Measurements from ENCODE around the gene ALDH7A1.

DNA sequence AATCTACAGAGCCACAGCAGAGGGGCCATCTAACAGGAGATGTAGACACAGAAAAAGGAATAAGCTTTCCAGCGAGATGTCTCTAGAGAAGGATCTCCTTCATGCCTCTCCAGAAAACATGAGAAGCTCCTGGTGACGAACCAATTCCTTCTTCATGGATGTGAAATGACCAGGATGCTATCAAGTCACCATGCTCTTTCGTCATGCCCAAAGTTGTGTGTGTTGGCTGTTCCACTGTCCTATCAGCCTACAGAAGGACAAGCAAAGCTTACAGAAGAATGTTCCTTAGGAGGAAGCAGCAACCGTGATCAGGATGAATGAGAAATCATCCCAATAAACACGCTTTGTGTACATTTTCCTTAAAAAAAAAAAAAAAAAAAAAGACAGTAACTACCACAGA lies 54.4 kb downstream of the ALDH7A1 start:
- TF ChIP-seq, protein P1, sequence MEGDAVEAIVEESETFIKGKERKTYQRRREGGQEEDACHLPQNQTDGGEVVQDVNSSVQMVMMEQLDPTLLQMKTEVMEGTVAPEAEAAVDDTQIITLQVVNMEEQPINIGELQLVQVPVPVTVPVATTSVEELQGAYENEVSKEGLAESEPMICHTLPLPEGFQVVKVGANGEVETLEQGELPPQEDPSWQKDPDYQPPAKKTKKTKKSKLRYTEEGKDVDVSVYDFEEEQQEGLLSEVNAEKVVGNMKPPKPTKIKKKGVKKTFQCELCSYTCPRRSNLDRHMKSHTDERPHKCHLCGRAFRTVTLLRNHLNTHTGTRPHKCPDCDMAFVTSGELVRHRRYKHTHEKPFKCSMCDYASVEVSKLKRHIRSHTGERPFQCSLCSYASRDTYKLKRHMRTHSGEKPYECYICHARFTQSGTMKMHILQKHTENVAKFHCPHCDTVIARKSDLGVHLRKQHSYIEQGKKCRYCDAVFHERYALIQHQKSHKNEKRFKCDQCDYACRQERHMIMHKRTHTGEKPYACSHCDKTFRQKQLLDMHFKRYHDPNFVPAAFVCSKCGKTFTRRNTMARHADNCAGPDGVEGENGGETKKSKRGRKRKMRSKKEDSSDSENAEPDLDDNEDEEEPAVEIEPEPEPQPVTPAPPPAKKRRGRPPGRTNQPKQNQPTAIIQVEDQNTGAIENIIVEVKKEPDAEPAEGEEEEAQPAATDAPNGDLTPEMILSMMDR (IDR thresholded peaks at IDR 0.05; ENCODE audit: low read depth, low read length, poor library complexity, severe bottlenecking), result no peak
- TF ChIP-seq EZH2phosphoT487 (IDR thresholded peaks at IDR 0.05; ENCODE audit: borderline replicate concordance, low read length), result no peak
